B cell (primary cell): ENCODE results near the gene ANO2. TPM values are rescaled to one million over a fixed set of nuclear protein-coding genes. Genes with fewer than 3 reads are reported as not detected.

ENCODE experiments used
- ATAC-seq: fragments of 200-7000 bp; cut with Tn5 transposase; one replicate; pipeline ENCODE4 v1.10.0; 2021; ENCODE audit warnings: low read depth, mild to moderate bottlenecking, moderate number of reproducible peaks, moderate library complexity
- CTCF ChIA-PET: fragments of 350-600 bp; sonication (Branson Sonifier 250); formaldehyde crosslinking; loops from one replicate; lab custom pipeline; 2021; ENCODE audit warnings: antibody characterized with exemption, inconsistent platforms; lab: Charles Lee
- POLR2A ChIA-PET: fragments of 350-600 bp; sonication (Branson Sonifier 250); formaldehyde crosslinking; loops from one replicate; lab custom pipeline; 2021; ENCODE audit warnings: antibody characterized with exemption; lab: Charles Lee
- DNase-seq: peaks from one replicate; pipeline ENCODE4 v3.0.0; 2013
- H2AFZ ChIP-seq: 2 replicates; pipeline ENCODE4 v1.6.1; 2012; ENCODE audit warnings: mild to moderate bottlenecking, low read depth, low read length; ENCODE audit not compliant: insufficient read depth, poor library complexity, severe bottlenecking
- H3K27ac ChIP-seq, 2 donors: 1 replicate in 1 of 2; 2 replicates in 1 of 2; pipeline ENCODE4 v1.5.1; 2012 to 2013; ENCODE audit warnings: low read length in 2 of 2, mild to moderate bottlenecking in 2 of 2, moderate library complexity in 1 of 2
- H3K27me3 ChIP-seq, 4 experiments: fragments of 200-600 bp in 1 of 4; sonication (generic) in 1 of 4; replicated peaks in 1 of 4; 1 replicate in 2 of 4; 2 replicates in 2 of 4; pipeline versions ENCODE4 v1.6.1 to v1.7.0; 2013 to 2016; ENCODE audit warnings: low read length in 3 of 4, mild to moderate bottlenecking in 2 of 4, mixed read lengths in 1 of 4, moderate library complexity in 1 of 4; ENCODE audit not compliant: insufficient read depth in 4 of 4, control insufficient read depth in 3 of 4; ENCODE audit errors: control extremely low read depth in 1 of 4
- H3K36me3 ChIP-seq, 2 experiments: replicated peaks in 1 of 2; 1 replicate in 1 of 2; 2 replicates in 1 of 2; pipeline versions ENCODE4 v1.6.1 to v1.7.1; 2013; ENCODE audit warnings: low read length in 1 of 2; ENCODE audit not compliant: insufficient read depth in 2 of 2, control insufficient read depth in 1 of 2; ENCODE audit errors: control extremely low read depth in 1 of 2, extremely low read depth in 1 of 2
- H3K4me1 ChIP-seq, 2 donors: fragments of 200-600 bp in 1 of 2; sonication (generic) in 1 of 2; 1 replicate in 1 of 2; 2 replicates in 1 of 2; pipeline versions ENCODE4 v1.5.1 to v1.6.1; 2013 to 2017; ENCODE audit warnings: low read length in 2 of 2; ENCODE audit not compliant: control insufficient read depth in 2 of 2, insufficient read depth in 2 of 2
- H3K4me2 ChIP-seq: replicated peaks from 2 replicates; pipeline ENCODE3; 2012; ENCODE audit warnings: mild to moderate bottlenecking, low read depth, low read length; ENCODE audit not compliant: poor library complexity, severe bottlenecking
- H3K4me3 ChIP-seq, 5 experiments: fragments of 200-600 bp in 1 of 5; sonication (generic) in 1 of 5; 1 replicate in 3 of 5; 2 replicates in 2 of 5; pipeline versions ENCODE4 v1.5.1 to v1.7.0; 2011 to 2016; ENCODE audit warnings: low read length in 4 of 5, mild to moderate bottlenecking in 4 of 5, low read depth in 2 of 5, control low read depth in 1 of 5, moderate library complexity in 1 of 5; ENCODE audit not compliant: insufficient read depth in 1 of 5; ENCODE audit errors: control extremely low read depth in 1 of 5, extremely low read depth in 1 of 5
- H3K79me2 ChIP-seq: fragments of 200-600 bp; sonication (generic); one replicate; pipeline ENCODE4 v1.6.0; 2016; ENCODE audit warnings: low read length; ENCODE audit not compliant: control insufficient read depth, insufficient read depth
- H3K9ac ChIP-seq: fragments of 200-600 bp; sonication (generic); 2 replicates; pipeline ENCODE4 v1.6.1; 2017; ENCODE audit warnings: mild to moderate bottlenecking, low read length, moderate library complexity
- H3K9me3 ChIP-seq, 3 donors: one replicate each; pipeline versions ENCODE4 v1.6.1 to v1.7.1; 2013; ENCODE audit warnings: low read length in 2 of 3; ENCODE audit not compliant: control insufficient read depth in 2 of 3, insufficient read depth in 1 of 3; ENCODE audit errors: control extremely low read depth in 1 of 3
- H4K20me1 ChIP-seq: 2 replicates; pipeline ENCODE4 v1.6.0; 2012; ENCODE audit warnings: mild to moderate bottlenecking, low read length; ENCODE audit not compliant: insufficient read depth, control insufficient read depth, poor library complexity, severe bottlenecking
- H3K27ac Mint-ChIP-seq: one replicate; pipeline ENCODE4 v1.8.0; 2021; ENCODE audit warnings: mixed read lengths
- H3K27me3 Mint-ChIP-seq: one replicate; pipeline ENCODE4 v1.8.0; 2021; ENCODE audit warnings: mixed read lengths
- H3K4me1 Mint-ChIP-seq: one replicate; pipeline ENCODE4 v1.8.0; 2021; ENCODE audit warnings: mixed read lengths
- H3K4me3 Mint-ChIP-seq: one replicate; pipeline ENCODE4 v1.8.0; 2021; ENCODE audit warnings: mixed read lengths
- H3K9me3 Mint-ChIP-seq: one replicate; pipeline ENCODE4 v1.8.0; 2022; ENCODE audit warnings: mixed read lengths; ENCODE audit not compliant: insufficient read depth
- CTCF ChIP-seq: fragments of 200-600 bp; IDR thresholded peaks from one replicate; pipeline ENCODE4 v1.8.0; 2022; ENCODE audit warnings: antibody characterized with exemption, mild to moderate bottlenecking
- EZH2 ChIP-seq: IDR thresholded peaks from 2 replicates; pipeline ENCODE4 v1.6.1; 2012; ENCODE audit warnings: borderline replicate concordance, low read depth, mild to moderate bottlenecking, moderate library complexity, low read length; ENCODE audit not compliant: insufficient read depth, poor library complexity, severe bottlenecking
- WGBS: methylation state at CpG from one replicate; pipeline ENCODE4 v1.1.5; 2013; ENCODE audit warnings: missing lambda C conversion rate; ENCODE audit not compliant: insufficient coverage; 5-methylcytosine and 5-hydroxymethylcytosine counted together
- intact Hi-C: fragments of 100-400 bp; cut with micrococcal nuclease; formaldehyde crosslinking; loops from one replicate; pipeline ENCODE4 v1.10.0; 2022
- polyA plus RNA-seq: library from polyadenylated mRNA; depleted of rRNA; stranded (reverse); fragments of >200 nt; gene quantifications from 2 replicates; pipeline ENCODE4 v1.2.3, GENCODE V29; 2012
- total RNA-seq, 2 donors: library from RNA; stranded (reverse); fragments of 120-200 nt in 1 of 2; gene quantifications; 1 replicate in 1 of 2; 2 replicates in 1 of 2; pipeline versions ENCODE4 v1.2.3 to v1.2.4, GENCODE V29; 2013 to 2022

ANO2 gene
- total and polyA plus RNA-seq, 2 donors (not counting 1 experiment from before 2014, with no cell fraction given) = not detected

GRCh38 chr12:5965950-5966383 is 20.9 kb upstream of the ANO2 start:
- WGBS = 35% methylated on average over 7 of the region's 9 CpGs
- Mint-ChIP-seq H3K27me3 (peaks cover 19% of the 10 kb centered on the region), H3K4me1 (peaks cover 2% of the 10 kb centered on the region), H3K27ac (no peak overlapping the region), H3K4me3 (no peak overlapping the region), H3K9me3 (no peaks in the 10 kb centered on the region)
- H3K27ac ChIP-seq = no peak overlapping the region
- H3K79me2 ChIP-seq = no peaks in the 10 kb centered on the region
- H2AFZ ChIP-seq = peak overlapping the region; percentile 13
- H3K4me1 ChIP-seq = no peaks in the 10 kb centered on the region
- ATAC-seq = peak; percentile 49
- CTCF ChIA-PET = interaction anchor here (0.6 to 1.8 kb wide), 4 partner anchors 9 to 242 kb away, joined by 3 to 8 read pairs (median 6); no protein-coding TSS in a partner anchor
- peaks cover 0 to 9% (median 2%) of the 10 kb centered on the region in 4 experiments for H3K27me3 ChIP-seq
- POLR2A ChIA-PET = no interaction called here
- no peak overlapping the region for H3K9ac ChIP-seq
- no peaks in the 10 kb centered on the region for H3K36me3 ChIP-seq
- H3K4me2 ChIP-seq = no peak overlapping the region
- peak; percentile 45 for DNase-seq
- TF ChIP-seq CTCF (peak; percentile 74), EZH2 (no peak)
- no peak overlapping the region for H3K4me3 ChIP-seq
- no peaks in the 10 kb centered on the region for H3K9me3 ChIP-seq
- H4K20me1 ChIP-seq = no peaks in the 10 kb centered on the region
- intact Hi-C loops = loop anchor here (1.0 kb wide), 1 partner anchor 74 kb away; no protein-coding TSS in a partner anchor
